Effector memory CD4-positive, alpha-beta T cell (primary cell): Measurements from ENCODE around the gene IGLON5.

Experiments
- DNase-seq, 3 donors: peaks; one replicate each; pipeline ENCODE4 v3.0.0-alpha.2; 2020
- H3K27ac ChIP-seq: 2 replicates; pipeline ENCODE4 v1.7.0; 2013; ENCODE audit warnings: mild to moderate bottlenecking, low read length, moderate library complexity; ENCODE audit not compliant: insufficient read depth, poor library complexity, severe bottlenecking
- H3K27me3 ChIP-seq: replicated peaks from 2 replicates; pipeline ENCODE4 v1.7.0; 2013; ENCODE audit warnings: mild to moderate bottlenecking, low read length; ENCODE audit not compliant: insufficient read depth, control insufficient read depth, poor library complexity, severe bottlenecking
- H3K36me3 ChIP-seq: 2 replicates; pipeline ENCODE4 v1.7.0; 2013; ENCODE audit warnings: mild to moderate bottlenecking, low read length, moderate library complexity; ENCODE audit not compliant: control insufficient read depth, insufficient read depth
- H3K4me1 ChIP-seq: 2 replicates; pipeline ENCODE4 v1.7.0; 2013; ENCODE audit warnings: low read length, mild to moderate bottlenecking; ENCODE audit not compliant: control insufficient read depth, insufficient read depth, poor library complexity, severe bottlenecking
- H3K4me3 ChIP-seq: 2 replicates; pipeline ENCODE4 v1.7.0; 2013; ENCODE audit warnings: low read length, low read depth, mild to moderate bottlenecking; ENCODE audit not compliant: insufficient read depth, poor library complexity, severe bottlenecking
- H3K9me3 ChIP-seq: 2 replicates; pipeline ENCODE4 v1.7.0; 2013; ENCODE audit warnings: mild to moderate bottlenecking, low read length, moderate library complexity; ENCODE audit not compliant: control insufficient read depth
- total RNA-seq, 3 donors: gene quantifications; one replicate each; lab custom pipeline; 2026; lab: John Stamatoyannopoulos, UW

IGLON5 gene
- 0 reads per million in 3 donors for total RNA-seq

DNA sequence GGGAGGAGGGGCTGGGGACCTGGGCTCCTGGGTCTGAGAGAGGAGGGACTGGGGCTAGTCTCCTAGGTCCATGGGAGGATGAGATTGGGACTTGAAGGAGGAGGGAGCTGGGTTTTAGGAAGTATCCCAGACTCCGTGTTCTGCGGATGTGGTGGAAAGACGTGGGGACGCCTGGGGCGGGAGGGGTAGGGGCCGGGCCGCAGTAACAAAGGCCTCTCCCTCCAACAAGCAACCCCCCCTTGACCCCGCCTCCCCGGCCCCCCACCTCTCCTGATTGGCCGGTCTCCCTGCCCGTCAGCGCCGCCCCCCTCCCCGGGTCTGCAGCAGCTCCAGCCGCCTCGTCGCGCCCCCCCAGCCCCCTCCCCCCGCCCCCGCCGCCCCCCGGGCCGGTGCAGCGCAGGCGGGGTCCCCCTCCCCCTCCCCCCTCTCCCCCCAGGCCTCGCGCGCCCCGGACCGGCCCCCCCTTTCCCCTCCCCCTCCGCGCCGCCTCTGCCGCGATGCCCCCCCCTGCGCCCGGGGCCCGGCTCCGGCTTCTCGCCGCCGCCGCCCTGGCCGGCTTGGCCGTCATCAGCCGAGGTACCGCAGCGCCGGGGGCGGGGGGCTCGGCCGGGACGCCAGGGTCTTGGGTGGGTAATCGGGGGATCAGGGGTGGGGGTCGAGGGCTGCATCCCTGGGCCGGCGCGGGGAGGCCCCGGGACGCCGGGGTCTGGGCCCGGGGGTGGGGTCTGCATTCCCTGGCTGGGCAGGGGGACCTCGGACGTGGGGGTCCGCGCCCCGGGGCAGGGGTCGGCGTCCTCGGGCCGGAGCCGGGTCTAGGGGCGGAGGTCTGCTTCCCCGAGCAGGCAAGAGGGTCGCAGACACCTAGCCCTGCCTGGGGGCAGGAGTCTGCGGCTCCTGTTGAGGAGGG, at the start of gene IGLON5:
TSS of gene IGLON5 (plus strand) at position 294 of the 907 bp plus-strand sequence. CDS start at position 498, 204 bp downstream.
- H3K27ac ChIP-seq: no peak within 1 kb of the TSS
- no peaks in the 10 kb centered on the region for H3K4me1 ChIP-seq
- DNase-seq: no peak
- H3K9me3 ChIP-seq: peaks cover 5% of the 10 kb centered on the region
- peaks cover 7% of the 10 kb centered on the region for H3K27me3 ChIP-seq
- H3K36me3 ChIP-seq: no peaks in the 10 kb centered on the region
- no peak within 1 kb of the TSS for H3K4me3 ChIP-seq

DNA sequence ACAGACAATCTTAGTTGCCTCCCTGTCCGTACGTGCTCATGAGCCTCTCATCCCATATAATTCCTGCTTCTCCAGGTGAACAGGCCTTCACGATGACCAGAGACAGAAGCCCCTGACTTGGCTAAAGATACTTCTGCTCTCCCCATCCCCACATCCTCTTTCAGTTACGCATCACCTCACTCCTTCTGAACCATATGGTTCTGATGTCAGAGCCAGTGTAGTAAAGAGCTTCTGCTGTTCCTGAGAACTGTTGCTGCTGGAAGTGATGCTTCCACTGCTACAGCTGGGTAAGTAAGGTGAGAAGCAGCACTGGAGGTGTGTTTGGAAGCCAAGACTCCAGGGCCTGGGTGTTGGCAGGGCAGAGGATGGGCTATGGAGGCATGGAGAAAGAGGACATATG, 47.6 kb upstream of the IGLON5 start:
- no peak for DNase-seq
- H3K27me3 ChIP-seq: no peaks in the 10 kb centered on the region
- no peak overlapping the region for H3K4me3 ChIP-seq
- H3K27ac ChIP-seq: no peak overlapping the region
- H3K9me3 ChIP-seq: no peaks in the 10 kb centered on the region
- no peaks in the 10 kb centered on the region for H3K36me3 ChIP-seq
- H3K4me1 ChIP-seq: no peaks in the 10 kb centered on the region

DNA sequence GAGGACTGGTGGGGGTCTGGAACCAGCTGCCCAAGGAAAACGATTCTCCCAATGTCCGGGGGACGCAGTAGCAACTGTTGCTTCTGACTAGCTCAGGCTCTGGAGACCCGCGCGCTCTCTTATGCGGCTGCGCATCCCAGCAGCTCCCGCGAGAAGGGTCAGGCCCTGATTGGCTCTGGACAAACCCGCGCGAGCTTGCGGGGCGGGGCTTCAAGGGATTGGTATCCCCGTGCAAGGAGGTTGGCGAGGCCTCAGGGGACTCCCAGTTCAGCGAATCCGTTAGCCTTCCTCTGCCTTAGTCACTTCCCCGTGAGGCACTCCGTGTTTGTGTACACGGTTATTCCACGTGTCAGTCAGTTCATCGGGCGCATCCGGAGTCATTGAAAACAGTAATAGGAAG, 40.4 kb upstream of the IGLON5 start:
- Histone ChIP-seq H3K4me1 (no peaks in the 10 kb centered on the region), H3K9me3 (no peaks in the 10 kb centered on the region), H3K36me3 (no peaks in the 10 kb centered on the region), H3K27ac (no peak overlapping the region), H3K27me3 (no peaks in the 10 kb centered on the region), H3K4me3 (no peak overlapping the region)
- DNase-seq: no peak

DNA sequence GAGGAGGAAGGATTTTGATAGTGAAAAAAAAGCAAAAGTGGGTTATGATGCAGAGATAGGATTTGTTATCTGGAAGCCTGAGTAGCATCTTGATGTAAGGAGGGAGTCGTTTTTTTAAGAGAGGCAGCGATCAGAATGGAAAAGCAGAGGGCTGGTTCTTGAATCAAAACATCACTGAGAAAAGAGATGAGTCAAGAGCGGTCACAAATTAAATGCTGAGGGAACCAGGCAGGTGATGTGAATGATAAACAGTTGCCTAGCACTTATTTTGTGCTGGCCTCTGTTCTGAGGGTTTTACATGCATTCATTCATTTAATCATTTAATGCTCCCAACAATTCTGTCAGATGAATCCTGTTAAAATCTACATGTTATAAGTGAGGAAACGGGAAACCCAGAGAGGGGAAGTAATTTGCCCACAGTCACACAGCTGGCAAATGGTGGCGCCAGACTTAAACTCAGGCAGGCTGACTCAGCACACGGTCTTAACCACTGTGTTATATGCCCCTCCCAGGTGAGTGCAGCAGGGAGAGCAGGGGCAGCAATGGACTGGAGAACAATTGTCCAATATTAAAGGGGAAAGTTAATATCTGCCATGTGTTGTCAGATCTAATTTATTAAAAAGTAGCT, 39.1 kb upstream of the IGLON5 start:
- DNase-seq: no peak
- Histone ChIP-seq H3K27ac (no peak overlapping the region), H3K4me1 (no peaks in the 10 kb centered on the region), H3K27me3 (no peaks in the 10 kb centered on the region), H3K36me3 (no peaks in the 10 kb centered on the region), H3K9me3 (no peaks in the 10 kb centered on the region), H3K4me3 (no peak overlapping the region)

DNA sequence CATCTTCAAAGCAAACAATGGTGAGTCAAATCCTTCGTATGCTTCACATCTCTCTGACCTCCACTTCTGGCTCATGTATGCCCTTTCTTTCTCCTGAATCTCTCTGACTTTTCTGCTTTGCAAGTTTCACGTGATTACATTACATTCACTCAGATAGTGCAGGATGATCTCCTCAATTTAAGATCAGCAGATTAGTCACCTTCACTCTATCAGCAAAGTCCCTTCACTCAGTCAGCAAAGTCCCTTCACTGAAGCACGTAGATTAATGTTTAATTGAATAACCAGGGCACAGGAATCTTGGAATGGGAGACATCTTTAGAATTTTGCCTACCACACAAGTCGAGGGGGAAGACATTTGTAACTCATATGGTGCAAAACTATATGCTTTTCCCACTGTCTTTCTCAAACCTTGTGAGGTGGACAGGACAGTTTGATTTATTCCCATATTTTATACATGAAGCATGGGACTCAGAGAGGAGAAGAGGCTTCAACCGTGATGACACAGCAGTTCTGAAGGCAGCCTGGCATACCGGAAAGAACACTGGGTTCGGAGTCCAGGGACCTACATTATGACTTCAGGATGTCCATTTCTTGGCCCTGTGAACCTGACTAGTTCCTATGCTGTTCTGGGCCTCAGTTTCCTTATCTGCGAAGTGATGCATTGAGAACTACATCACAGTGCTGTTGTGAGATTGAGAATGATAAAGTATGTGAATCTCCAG, 37.2 kb upstream of the IGLON5 start:
- no peaks in the 10 kb centered on the region for H3K27me3 ChIP-seq
- no peak for DNase-seq
- H3K27ac ChIP-seq: no peak overlapping the region
- no peak overlapping the region for H3K4me3 ChIP-seq
- no peaks in the 10 kb centered on the region for H3K4me1 ChIP-seq
- H3K9me3 ChIP-seq: no peaks in the 10 kb centered on the region
- no peaks in the 10 kb centered on the region for H3K36me3 ChIP-seq

- H3K27ac ChIP-seq: no peak overlapping the region
- H3K27me3 ChIP-seq: no peaks in the 10 kb centered on the region
- DNase-seq: no peak
- no peak overlapping the region for H3K4me3 ChIP-seq
- no peaks in the 10 kb centered on the region for H3K36me3 ChIP-seq
- no peaks in the 10 kb centered on the region for H3K4me1 ChIP-seq
- H3K9me3 ChIP-seq: no peaks in the 10 kb centered on the region
Measured at GRCh38 chr19:51277112-51277511, 34.3 kb upstream of the IGLON5 start.

GRCh38 chr19:51282335-51282734, 29.1 kb upstream of the IGLON5 start:
- H3K9me3 ChIP-seq: no peaks in the 10 kb centered on the region
- H3K4me1 ChIP-seq: no peaks in the 10 kb centered on the region
- no peaks in the 10 kb centered on the region for H3K36me3 ChIP-seq
- no peak overlapping the region for H3K4me3 ChIP-seq
- no peaks in the 10 kb centered on the region for H3K27me3 ChIP-seq
- no peak overlapping the region for H3K27ac ChIP-seq
- DNase-seq: no peak

DNA sequence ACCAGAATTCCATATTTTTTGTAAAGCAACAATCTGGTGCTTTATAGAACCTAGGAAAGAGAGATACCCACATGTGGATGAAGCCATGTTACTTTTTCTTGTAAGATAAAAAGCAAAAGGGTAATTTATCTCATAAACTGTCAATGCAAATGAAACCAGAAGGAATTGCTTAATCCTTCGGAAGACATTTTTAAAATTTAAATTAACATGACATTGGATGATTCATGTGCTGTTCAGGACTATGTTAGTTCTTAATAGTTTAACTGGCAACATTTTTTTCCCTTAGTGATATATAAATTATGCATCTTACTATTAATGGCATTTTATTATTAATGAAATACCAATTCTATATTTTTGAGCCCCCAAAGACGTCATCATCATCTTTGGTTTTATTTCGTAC, 25.8 kb upstream of the IGLON5 start:
- H3K27me3 ChIP-seq: no peaks in the 10 kb centered on the region
- no peak for DNase-seq
- no peaks in the 10 kb centered on the region for H3K4me1 ChIP-seq
- no peaks in the 10 kb centered on the region for H3K36me3 ChIP-seq
- no peak overlapping the region for H3K27ac ChIP-seq
- H3K4me3 ChIP-seq: no peak overlapping the region
- H3K9me3 ChIP-seq: no peaks in the 10 kb centered on the region

DNA sequence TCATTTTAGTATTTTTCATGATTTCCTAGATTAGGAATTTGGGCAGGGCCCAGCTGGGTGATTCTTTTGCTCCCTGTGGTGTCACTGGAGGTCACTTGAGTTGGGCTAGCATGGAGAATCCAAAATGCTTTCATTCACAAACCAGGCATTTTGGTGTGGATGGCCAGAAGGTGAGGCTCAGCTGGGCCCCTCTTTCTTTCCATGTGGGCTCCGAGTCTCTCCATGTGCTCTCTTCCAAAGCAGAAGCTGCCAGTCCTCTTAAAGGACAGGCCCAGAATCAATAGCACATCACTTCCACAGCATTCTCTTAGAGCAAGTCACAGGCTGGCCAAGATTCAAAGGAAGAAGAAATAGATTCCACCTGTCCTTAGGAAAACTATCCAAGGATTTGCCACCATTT, 21.8 kb upstream of the IGLON5 start:
- Histone ChIP-seq H3K4me1 (no peaks in the 10 kb centered on the region), H3K9me3 (no peaks in the 10 kb centered on the region), H3K27me3 (no peaks in the 10 kb centered on the region), H3K36me3 (no peaks in the 10 kb centered on the region), H3K27ac (no peak overlapping the region), H3K4me3 (no peak overlapping the region)
- DNase-seq: no peak

GRCh38 chr19:51292971-51293370, 18.5 kb upstream of the IGLON5 start:
- Histone ChIP-seq H3K27me3 (no peaks in the 10 kb centered on the region), H3K36me3 (no peaks in the 10 kb centered on the region), H3K27ac (no peak overlapping the region), H3K9me3 (no peaks in the 10 kb centered on the region), H3K4me3 (no peak overlapping the region), H3K4me1 (no peaks in the 10 kb centered on the region)
- DNase-seq: no peak
